ENCODE data around the gene VGLL3. TPM values are rescaled to one million over a fixed set of nuclear protein-coding genes. Genes with fewer than 3 reads are reported as not detected.

Gene VGLL3
- total and polyA plus RNA-seq, 2 experiments from 2014 or later = 1.4 to 7.3 TPM

- no peak for TF ChIP-seq ETS1 (IDR thresholded peaks at IDR 0.05)
- TF ChIP-seq ZNF331 (CRISPR knock-in tag; IDR thresholded peaks at IDR 0.05; ENCODE audit: low read depth) = no peak
- TF ChIP-seq CREB1 (CRISPR knock-in tag; IDR thresholded peaks at IDR 0.05; ENCODE audit: low read depth) = no peak
- TF ChIP-seq STAT1 (IDR thresholded peaks at IDR 0.05; ENCODE audit: unreplicated experiment) = no peak
- TF ChIP-seq NANOG (IDR thresholded peaks at IDR 0.05; ENCODE audit: borderline replicate concordance) = no peak
Measured at GRCh38 chr3:86988235-86988634, 2.7 kb downstream of the VGLL3 start (continued).

- ATAC-seq (no peak), DNase-seq (ENCODE audit: low spot score) (no peak)
- no peaks in the 10 kb centered on the region for H3K36me3 ChIP-seq (ENCODE audit: insufficient read depth)
- H3K27ac ChIP-seq (ENCODE audit: low read depth) = no peak overlapping the region
- peaks cover 13% of the 10 kb centered on the region for H3K27me3 Mint-ChIP-seq (ENCODE audit: insufficient read depth, low read depth, poor library complexity)
- H3K36me3 Mint-ChIP-seq (ENCODE audit: low read depth) = no peaks in the 10 kb centered on the region
- H3K4me1 ChIP-seq (ENCODE audit: insufficient read depth) = peaks cover 13% of the 10 kb centered on the region
- no peaks in the 10 kb centered on the region for H4K20me1 ChIP-seq (replicated peaks; ENCODE audit: insufficient read depth)
- H3K9me2 ChIP-seq (ENCODE audit: insufficient read depth) = no peaks in the 10 kb centered on the region
- no peaks in the 10 kb centered on the region for H3K9me3 Mint-ChIP-seq
- H3K4me2 ChIP-seq = no peak overlapping the region
- H3K79me2 ChIP-seq (replicated peaks; ENCODE audit: insufficient read depth) = no peaks in the 10 kb centered on the region
- no peaks in the 10 kb centered on the region for H3F3A ChIP-seq (replicated peaks; ENCODE audit: low read depth)
- no peak overlapping the region for H3K27ac Mint-ChIP-seq
- no peak overlapping the region for H2AFZ ChIP-seq
- H3K4me3 ChIP-seq = no peak overlapping the region
- no peak overlapping the region for H3K4me3 Mint-ChIP-seq
- peaks cover 14% of the 10 kb centered on the region for H3K4me1 Mint-ChIP-seq
- H3K27me3 ChIP-seq (ENCODE audit: insufficient read depth) = peaks cover 18% of the 10 kb centered on the region
- no peak for TF ChIP-seq CREB1 (CRISPR knock-in tag; IDR thresholded peaks at IDR 0.05; ENCODE audit: low read depth)
- no peak for TF ChIP-seq EZH2 (IDR thresholded peaks at IDR 0.05; ENCODE audit: low read depth, unreplicated experiment)
- no peak for TF ChIP-seq ZNF114 (CRISPR knock-in tag; IDR thresholded peaks at IDR 0.05)
- no peak for TF ChIP-seq CTCF (conservative IDR thresholded peaks at IDR 0.05; ENCODE audit: low read depth in 2 of 2)
- TF ChIP-seq ZNF462 (CRISPR knock-in tag; IDR thresholded peaks at IDR 0.05) = no peak
- TF ChIP-seq ETS1 (IDR thresholded peaks at IDR 0.05) = no peak
- TF ChIP-seq JUNB (IDR thresholded peaks at IDR 0.05; ENCODE audit: unreplicated experiment) = no peak
- no peak for TF ChIP-seq ZNF331 (CRISPR knock-in tag; IDR thresholded peaks at IDR 0.05; ENCODE audit: low read depth)
- no peak for TF ChIP-seq STAT1 (IDR thresholded peaks at IDR 0.05; ENCODE audit: unreplicated experiment)
- TF ChIP-seq POLR2AphosphoS5 (IDR thresholded peaks at IDR 0.05; ENCODE audit: low read depth) = no peak
- TF ChIP-seq EZH2phosphoT487 (IDR thresholded peaks at IDR 0.05; ENCODE audit: unreplicated experiment) = no peak
- no peak for TF ChIP-seq NANOG (IDR thresholded peaks at IDR 0.05; ENCODE audit: borderline replicate concordance)
Measured at GRCh38 chr3:86987421-86987715, 3.6 kb downstream of the VGLL3 start.

Measured in GM23338 (cell line).